A549 (cell line): Measurements from ENCODE around the gene PMEL. TPM values are rescaled to one million over a fixed set of nuclear protein-coding genes. Genes with fewer than 3 reads are reported as not detected.

Experiments used
- ATAC-seq, 2 experiments: fragments of 200-7000 bp in 1 of 2; fragments of >200 bp in 1 of 2; cut with Nextera tagmentation in 1 of 2; cut with Tn5 transposase in 1 of 2; 3 replicates each; pipeline versions ENCODE4 v1.8.0 to v1.9.1; 2018 to 2020; ENCODE audit warnings: mild to moderate bottlenecking in 1 of 2, moderate library complexity in 1 of 2
- CTCF ChIA-PET: fragments of 300-600 bp; sonication (Branson Sonifier 250); formaldehyde crosslinking; extraction: SDS; loops from one replicate; lab custom pipeline; 2021; ENCODE audit warnings: antibody characterized with exemption, inconsistent platforms; lab: Yijun Ruan, JAX
- POLR2A ChIA-PET: fragments of 350-600 bp; formaldehyde crosslinking; extraction: SDS; loops from one replicate; lab custom pipeline; 2021; ENCODE audit warnings: antibody characterized with exemption, inconsistent platforms; lab: Yijun Ruan, JAX
- DNase-seq, 2 experiments: peaks; one replicate each; pipeline versions ENCODE4 v3.0.0 to v3.0.0-alpha.2; 2011 to 2016; ENCODE audit warnings: low read depth in 1 of 2, low spot score in 1 of 2
- FAIRE-seq: peaks from 2 replicates; lab custom pipeline; 2011; peaks lifted over from hg19 to GRCh38; lab: Jason Lieb, UNC
- H3K27ac ChIP-seq, 2 experiments: fragments of >200 bp; sonication (Bioruptor Twin); formaldehyde crosslinking; 3 replicates each; pipeline ENCODE4 v1.5.1; 2016 to 2017
- H3K4me1 ChIP-seq: fragments of >200 bp; sonication (Bioruptor Twin); formaldehyde crosslinking; 3 replicates; pipeline ENCODE4 v1.6.1; 2016
- H3K4me2 ChIP-seq: fragments of >200 bp; sonication (Bioruptor Twin); formaldehyde crosslinking; 3 replicates; pipeline ENCODE4 v1.6.1; 2016
- H3K4me3 ChIP-seq: fragments of >200 bp; sonication (Bioruptor Twin); formaldehyde crosslinking; 3 replicates; pipeline ENCODE4 v1.5.1; 2016
- H3K9me3 ChIP-seq: fragments of >200 bp; sonication (Bioruptor Twin); formaldehyde crosslinking; 3 replicates; pipeline ENCODE4 v1.6.1; 2016
- CBX8 ChIP-seq: fragments of 200-600 bp; sonication (generic); IDR thresholded peaks from 2 replicates; pipeline ENCODE4 v1.6.1; 2016
- FOSB ChIP-seq: fragments of 250-450 bp; sonication (Bioruptor Pico); IDR thresholded peaks from 2 replicates; pipeline ENCODE4 v1.5.0; 2020; ENCODE audit warnings: mild to moderate bottlenecking, moderate library complexity
- FOSL2 ChIP-seq, 2 experiments: fragments of 450-650 bp in 1 of 2; fragments of >200 bp in 1 of 2; sonication (Bioruptor Twin) in 1 of 2; formaldehyde crosslinking; IDR thresholded peaks; 2 replicates each; pipeline versions ENCODE4 v1.5.0 to v1.6.1; 2016 to 2020; ENCODE audit warnings: mild to moderate bottlenecking in 1 of 2, moderate library complexity in 1 of 2
- FOXS1 ChIP-seq: fragments of 250-450 bp; sonication (Bioruptor Pico); IDR thresholded peaks from 2 replicates; pipeline ENCODE4 v1.5.0; 2020; ENCODE audit warnings: mild to moderate bottlenecking, moderate library complexity
- GATA3 ChIP-seq: IDR thresholded peaks from 2 replicates; pipeline ENCODE4 v1.6.1; 2012; ENCODE audit warnings: borderline replicate concordance
- HMGXB4 ChIP-seq: fragments of 250-450 bp; sonication (Bioruptor Pico); IDR thresholded peaks from 2 replicates; pipeline ENCODE4 v1.5.0; 2021; ENCODE audit warnings: mild to moderate bottlenecking, moderate library complexity, borderline replicate concordance
- HOXB13 ChIP-seq: fragments of 250-450 bp; sonication (Bioruptor Pico); IDR thresholded peaks from 2 replicates; pipeline ENCODE4 v1.5.0; 2020; ENCODE audit warnings: low read depth, mild to moderate bottlenecking, moderate library complexity
- HOXB5 ChIP-seq: fragments of 250-450 bp; sonication (Bioruptor Pico); IDR thresholded peaks from 2 replicates; pipeline ENCODE4 v1.5.0; 2020; ENCODE audit warnings: mild to moderate bottlenecking, moderate library complexity
- JUN ChIP-seq, 2 experiments: fragments of >200 bp; sonication (Bioruptor Twin); formaldehyde crosslinking; IDR thresholded peaks; 2 replicates in 1 of 2; 3 replicates in 1 of 2; pipeline ENCODE4 v1.6.1; 2016 to 2017
- MAFK ChIP-seq: fragments of 450-650 bp; IDR thresholded peaks from 2 replicates; pipeline ENCODE4 v1.6.1; 2014; ENCODE audit not compliant: partially characterized antibody
- MYC ChIP-seq: IDR thresholded peaks from 2 replicates; pipeline ENCODE4 v1.6.1; 2012; ENCODE audit warnings: mild to moderate bottlenecking, inconsistent platforms, low read length, improper control_type of control experiment, borderline replicate concordance
- PHF8 ChIP-seq: fragments of 200-600 bp; sonication (generic); IDR thresholded peaks from 2 replicates; pipeline ENCODE4 v1.6.1; 2016; ENCODE audit warnings: low read depth, mild to moderate bottlenecking, antibody characterized with exemption, moderate library complexity, borderline replicate concordance
- RAD21 ChIP-seq, 2 experiments: fragments of >200 bp in 1 of 2; sonication (Bioruptor Twin) in 1 of 2; formaldehyde crosslinking in 1 of 2; IDR thresholded peaks in 1 of 2; conservative IDR thresholded peaks in 1 of 2; 2 replicates in 1 of 2; 3 replicates in 1 of 2; pipeline ENCODE4 v1.6.1; 2012 to 2018; ENCODE audit warnings: inconsistent platforms in 1 of 2
- RARB ChIP-seq: fragments of 250-450 bp; sonication (Bioruptor Pico); IDR thresholded peaks from 2 replicates; pipeline ENCODE4 v1.8.0; 2021; ENCODE audit warnings: mild to moderate bottlenecking, moderate library complexity
- RFX5 ChIP-seq: fragments of 450-650 bp; IDR thresholded peaks from 2 replicates; pipeline ENCODE4 v1.7.1; 2014; ENCODE audit warnings: antibody characterized with exemption, mild to moderate bottlenecking, moderate library complexity
- SMC3 ChIP-seq: fragments of >200 bp; sonication (Bioruptor Twin); formaldehyde crosslinking; IDR thresholded peaks from 3 replicates; pipeline ENCODE4 v1.6.1; 2018; ENCODE audit warnings: inconsistent platforms
- SREBF2 ChIP-seq: fragments of 450-650 bp; IDR thresholded peaks from 2 replicates; pipeline ENCODE4 v1.6.1; 2014; ENCODE audit warnings: mild to moderate bottlenecking, moderate library complexity
- TFCP2L1 ChIP-seq: fragments of 250-450 bp; sonication (Bioruptor Pico); IDR thresholded peaks from 2 replicates; pipeline ENCODE4 v1.5.0; 2021; ENCODE audit warnings: mild to moderate bottlenecking
- WGBS: methylation state at CpG from one replicate; pipeline ENCODE4 v1.1.6; 2017; ENCODE audit errors: missing lambda C conversion rate; 5-methylcytosine and 5-hydroxymethylcytosine counted together
- polyA plus RNA-seq, 4 experiments: library from polyadenylated mRNA; depleted of rRNA in 3 of 4; stranded (reverse); fragments of >200 nt; fragmentation: RNase III in 1 of 4; extraction: RNeasy Plus Mini Kit Qiagen cat#74134 plus additional on column Dnase treatment in 1 of 4; gene quantifications; 2 replicates in 3 of 4; 3 replicates in 1 of 4; pipeline ENCODE4 v1.2.3, GENCODE V29; 2011 to 2017
- TF ChIP-seq, protein P1 (sequence below): fragments of >200 bp; sonication (Bioruptor Twin); formaldehyde crosslinking; IDR thresholded peaks from 2 replicates; pipeline ENCODE4 v1.6.1; 2016
- TF ChIP-seq, protein P2 (sequence below): fragments of 200-600 bp; sonication (generic); IDR thresholded peaks from 2 replicates; pipeline ENCODE4 v1.6.1; 2016; ENCODE audit warnings: antibody characterized with exemption, mild to moderate bottlenecking, moderate library complexity
- TF ChIP-seq, protein P3 (sequence below): fragments of 250-450 bp; sonication (Bioruptor Pico); IDR thresholded peaks from 2 replicates; pipeline ENCODE4 v1.5.0; 2020; ENCODE audit warnings: low read depth, mild to moderate bottlenecking, moderate library complexity
- TF ChIP-seq, protein P4 (sequence below): fragments of >200 bp; sonication (Bioruptor Twin); formaldehyde crosslinking; IDR thresholded peaks from 3 replicates; pipeline ENCODE4 v1.5.1; 2016

The PMEL gene
- polyA plus RNA-seq, 2 of the 4 experiments (the other 2 are of a cell fraction): 1.4 to 2.2 TPM

DNA sequence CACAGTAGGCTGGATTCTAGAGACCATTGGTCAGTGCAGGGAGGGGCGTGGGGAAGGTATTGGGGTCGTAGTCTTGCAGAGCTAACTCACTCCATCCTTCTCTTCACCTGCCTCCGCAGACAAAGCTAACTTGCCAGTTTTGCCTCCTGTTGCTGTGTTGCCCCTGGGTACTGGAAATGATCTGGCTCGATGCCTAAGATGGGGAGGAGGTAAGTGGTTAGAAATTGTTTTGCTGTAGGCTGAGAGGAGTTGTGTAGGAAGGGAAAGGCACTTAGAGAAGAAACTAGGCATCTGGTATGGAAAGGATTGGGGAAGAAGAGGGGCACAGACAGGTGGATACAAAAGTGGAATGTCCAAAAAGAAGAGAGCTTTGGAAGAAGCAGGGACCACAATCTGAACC is 23.8 kb downstream of the PMEL start:
- ATAC-seq: no peak
- FAIRE-seq: no peak
- Histone ChIP-seq H3K4me1 (peaks cover 8% of the 10 kb centered on the region; the same call in 1 of the 3 replicates), H3K27ac (no peak overlapping the region), H3K4me2 (no peak overlapping the region), H3K9me3 (no peaks in the 10 kb centered on the region), H3K4me3 (no peak overlapping the region)
- TF ChIP-seq TFCP2L1 (no peak), GATA3 (no peak), SREBF2 (no peak), FOSL2 (IDR thresholded peaks at IDR 0.05) (no peak), FOSL2 (CRISPR knock-in tag; IDR thresholded peaks at IDR 0.05) (no peak), HOXB13 (CRISPR knock-in tag) (no peak), SMC3 (no peak), MAFK (no peak), MYC (no peak)
- no peak for DNase-seq
- ChIA-PET POLR2A (no interaction called here), CTCF (interaction anchor here (0.6 to 15.2 kb wide), 8 partner anchors 10 to 223 kb away, joined by 3 to 179 read pairs (median 4); partner anchors contain the start of gene DGKA)
- WGBS: 53% methylated on average over 4 of the region's 4 CpGs

- POLR2A ChIA-PET: interaction anchor here (1.3 to 1.6 kb wide), 2 partner anchors 34 to 111 kb away, joined by 4 read pairs; partner anchors contain the start of genes DNAJC14 and RAB5B
- no peak for FAIRE-seq
Measured at GRCh38 chr12:55940065-55940732, 25.6 kb downstream of the PMEL start.

DNA sequence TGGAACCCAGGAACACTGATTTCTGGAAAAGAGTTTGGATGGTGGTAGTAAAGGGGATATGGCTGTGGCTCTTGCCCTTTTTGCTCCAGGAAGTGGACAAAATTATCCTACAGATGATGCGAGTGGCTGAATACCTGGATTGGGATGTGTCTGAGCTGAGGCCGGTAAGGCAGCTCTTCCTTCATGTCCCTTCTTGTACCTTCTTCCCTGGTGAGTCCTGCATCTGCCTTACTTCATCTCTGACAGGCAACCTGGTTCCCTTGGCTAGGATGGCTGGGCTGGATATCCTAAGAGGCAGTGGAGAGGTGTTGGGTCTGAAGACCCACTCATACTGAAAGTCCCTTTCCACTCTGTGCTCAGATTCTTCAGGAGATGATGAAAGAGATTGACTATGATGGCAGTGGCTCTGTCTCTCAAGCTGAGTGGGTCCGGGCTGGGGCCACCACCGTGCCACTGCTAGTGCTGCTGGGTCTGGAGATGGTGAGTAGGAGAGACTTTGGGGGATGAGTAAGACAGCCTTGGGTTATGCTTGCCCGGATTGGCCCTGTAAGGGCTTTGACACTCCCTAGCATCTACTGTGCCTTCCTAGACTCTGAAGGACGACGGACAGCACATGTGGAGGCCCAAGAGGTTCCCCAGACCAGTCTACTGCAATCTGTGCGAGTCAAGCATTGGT is 26.9 kb downstream of the PMEL start:
- POLR2A ChIA-PET: interaction anchor here (1.6 kb wide), 1 partner anchor 110 kb away, joined by 4 read pairs; the partner anchor contains the start of gene DNAJC14
- ATAC-seq: no peak
- no peak for FAIRE-seq
- Histone ChIP-seq H3K4me3 (no peak overlapping the region), H3K4me2 (no peak overlapping the region), H3K27ac (no peak overlapping the region), H3K4me1 (peaks cover 10% of the 10 kb centered on the region; the same call in 1 of the 3 replicates), H3K9me3 (no peaks in the 10 kb centered on the region)
- CTCF ChIA-PET: interaction anchor here (0.5 to 15.2 kb wide), 23 partner anchors 8 to 700 kb away, joined by 3 to 179 read pairs (median 7); partner anchors contain the start of genes DGKA, DNAJC14, ORMDL2 and PYM1
- 92% methylated on average over 8 of the region's 8 CpGs for WGBS
- no peak for DNase-seq
- TF ChIP-seq FOXS1 (no peak), CBX8 (no peak), RFX5 (no peak), HMGXB4 (no peak), FOSB (CRISPR knock-in tag) (no peak), PHF8 (no peak)
- TF ChIP-seq, protein P1, sequence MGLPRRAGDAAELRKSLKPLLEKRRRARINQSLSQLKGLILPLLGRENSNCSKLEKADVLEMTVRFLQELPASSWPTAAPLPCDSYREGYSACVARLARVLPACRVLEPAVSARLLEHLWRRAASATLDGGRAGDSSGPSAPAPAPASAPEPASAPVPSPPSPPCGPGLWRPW: no peak
- TF ChIP-seq, protein P2, sequence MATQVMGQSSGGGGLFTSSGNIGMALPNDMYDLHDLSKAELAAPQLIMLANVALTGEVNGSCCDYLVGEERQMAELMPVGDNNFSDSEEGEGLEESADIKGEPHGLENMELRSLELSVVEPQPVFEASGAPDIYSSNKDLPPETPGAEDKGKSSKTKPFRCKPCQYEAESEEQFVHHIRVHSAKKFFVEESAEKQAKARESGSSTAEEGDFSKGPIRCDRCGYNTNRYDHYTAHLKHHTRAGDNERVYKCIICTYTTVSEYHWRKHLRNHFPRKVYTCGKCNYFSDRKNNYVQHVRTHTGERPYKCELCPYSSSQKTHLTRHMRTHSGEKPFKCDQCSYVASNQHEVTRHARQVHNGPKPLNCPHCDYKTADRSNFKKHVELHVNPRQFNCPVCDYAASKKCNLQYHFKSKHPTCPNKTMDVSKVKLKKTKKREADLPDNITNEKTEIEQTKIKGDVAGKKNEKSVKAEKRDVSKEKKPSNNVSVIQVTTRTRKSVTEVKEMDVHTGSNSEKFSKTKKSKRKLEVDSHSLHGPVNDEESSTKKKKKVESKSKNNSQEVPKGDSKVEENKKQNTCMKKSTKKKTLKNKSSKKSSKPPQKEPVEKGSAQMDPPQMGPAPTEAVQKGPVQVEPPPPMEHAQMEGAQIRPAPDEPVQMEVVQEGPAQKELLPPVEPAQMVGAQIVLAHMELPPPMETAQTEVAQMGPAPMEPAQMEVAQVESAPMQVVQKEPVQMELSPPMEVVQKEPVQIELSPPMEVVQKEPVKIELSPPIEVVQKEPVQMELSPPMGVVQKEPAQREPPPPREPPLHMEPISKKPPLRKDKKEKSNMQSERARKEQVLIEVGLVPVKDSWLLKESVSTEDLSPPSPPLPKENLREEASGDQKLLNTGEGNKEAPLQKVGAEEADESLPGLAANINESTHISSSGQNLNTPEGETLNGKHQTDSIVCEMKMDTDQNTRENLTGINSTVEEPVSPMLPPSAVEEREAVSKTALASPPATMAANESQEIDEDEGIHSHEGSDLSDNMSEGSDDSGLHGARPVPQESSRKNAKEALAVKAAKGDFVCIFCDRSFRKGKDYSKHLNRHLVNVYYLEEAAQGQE: no peak

More at GRCh38 chr12:55940065-55940732, 25.6 kb downstream of the PMEL start:
- peak; percentile 87 for DNase-seq
- ATAC-seq: peak; percentile 96 to 100
- 17% methylated on average over 16 of the region's 18 CpGs for WGBS
- no peaks in the 10 kb centered on the region for H3K9me3 ChIP-seq
- H3K4me2 ChIP-seq: peak overlapping the region; percentile 75
- H3K4me1 ChIP-seq: peaks cover 8% of the 10 kb centered on the region; the same call in 1 of the 3 replicates
- no peak overlapping the region for H3K4me3 ChIP-seq
- TF ChIP-seq, protein P3, sequence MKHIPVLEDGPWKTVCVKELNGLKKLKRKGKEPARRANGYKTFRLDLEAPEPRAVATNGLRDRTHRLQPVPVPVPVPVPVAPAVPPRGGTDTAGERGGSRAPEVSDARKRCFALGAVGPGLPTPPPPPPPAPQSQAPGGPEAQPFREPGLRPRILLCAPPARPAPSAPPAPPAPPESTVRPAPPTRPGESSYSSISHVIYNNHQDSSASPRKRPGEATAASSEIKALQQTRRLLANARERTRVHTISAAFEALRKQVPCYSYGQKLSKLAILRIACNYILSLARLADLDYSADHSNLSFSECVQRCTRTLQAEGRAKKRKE (CRISPR knock-in tag): no peak
- no peak for TF ChIP-seq RARB (CRISPR knock-in tag)
- peak; percentile 72 for TF ChIP-seq SMC3
- TF ChIP-seq, protein P4, sequence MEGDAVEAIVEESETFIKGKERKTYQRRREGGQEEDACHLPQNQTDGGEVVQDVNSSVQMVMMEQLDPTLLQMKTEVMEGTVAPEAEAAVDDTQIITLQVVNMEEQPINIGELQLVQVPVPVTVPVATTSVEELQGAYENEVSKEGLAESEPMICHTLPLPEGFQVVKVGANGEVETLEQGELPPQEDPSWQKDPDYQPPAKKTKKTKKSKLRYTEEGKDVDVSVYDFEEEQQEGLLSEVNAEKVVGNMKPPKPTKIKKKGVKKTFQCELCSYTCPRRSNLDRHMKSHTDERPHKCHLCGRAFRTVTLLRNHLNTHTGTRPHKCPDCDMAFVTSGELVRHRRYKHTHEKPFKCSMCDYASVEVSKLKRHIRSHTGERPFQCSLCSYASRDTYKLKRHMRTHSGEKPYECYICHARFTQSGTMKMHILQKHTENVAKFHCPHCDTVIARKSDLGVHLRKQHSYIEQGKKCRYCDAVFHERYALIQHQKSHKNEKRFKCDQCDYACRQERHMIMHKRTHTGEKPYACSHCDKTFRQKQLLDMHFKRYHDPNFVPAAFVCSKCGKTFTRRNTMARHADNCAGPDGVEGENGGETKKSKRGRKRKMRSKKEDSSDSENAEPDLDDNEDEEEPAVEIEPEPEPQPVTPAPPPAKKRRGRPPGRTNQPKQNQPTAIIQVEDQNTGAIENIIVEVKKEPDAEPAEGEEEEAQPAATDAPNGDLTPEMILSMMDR: peak; percentile 92
- TF ChIP-seq JUN (IDR thresholded peaks at IDR 0.05): no peak
- peak; percentile 82 to 85 for TF ChIP-seq RAD21 (conservative IDR thresholded peaks at IDR 0.05 in 1 of 2, IDR thresholded peaks at IDR 0.05 in 1 of 2)
- TF ChIP-seq HOXB5 (CRISPR knock-in tag): 0 out of 2 replicates have a peak, but pooled peaks have one; percentile 25
- CTCF ChIA-PET: interaction anchor here (0.6 to 15.2 kb wide), 41 partner anchors 9 to 211 kb away, joined by 3 to 179 read pairs (median 5); partner anchors contain the start of genes CD63, DGKA, DNAJC14 and ORMDL2
- H3K27ac ChIP-seq: peak overlapping the region in 1 of 2 experiments; percentile 62; a peak in 3 of 6 replicates
